Mononuclear cell (primary cell): Measurements from ENCODE around the gene POLD4. TPM values are rescaled to one million over a fixed set of nuclear protein-coding genes. Genes with fewer than 3 reads are reported as not detected.

Experiments used
- H3K27me3 ChIP-seq: 2 replicates; pipeline ENCODE4 v1.6.0; 2011; ENCODE audit warnings: low read length, control low read depth; ENCODE audit not compliant: insufficient read depth
- H3K4me1 ChIP-seq: 2 replicates; pipeline ENCODE4 v1.5.1; 2011; ENCODE audit warnings: mild to moderate bottlenecking, low read length, control low read depth; ENCODE audit not compliant: insufficient read depth
- H3K4me3 ChIP-seq: 2 replicates; pipeline ENCODE4 v1.5.1; 2011; ENCODE audit warnings: mild to moderate bottlenecking, low read length, moderate library complexity
- H3K9me3 ChIP-seq: 2 replicates; pipeline ENCODE4 v1.5.1; 2011; ENCODE audit warnings: low read depth, mild to moderate bottlenecking, control low read depth, low read length
- total RNA-seq: library from RNA; depleted of rRNA; stranded (reverse); fragments of >200 nt; gene quantifications from one replicate; pipeline ENCODE4 v1.2.3, GENCODE V29; 2012

POLD4 gene
- total RNA-seq, 1 donor = 33.9 TPM

DNA sequence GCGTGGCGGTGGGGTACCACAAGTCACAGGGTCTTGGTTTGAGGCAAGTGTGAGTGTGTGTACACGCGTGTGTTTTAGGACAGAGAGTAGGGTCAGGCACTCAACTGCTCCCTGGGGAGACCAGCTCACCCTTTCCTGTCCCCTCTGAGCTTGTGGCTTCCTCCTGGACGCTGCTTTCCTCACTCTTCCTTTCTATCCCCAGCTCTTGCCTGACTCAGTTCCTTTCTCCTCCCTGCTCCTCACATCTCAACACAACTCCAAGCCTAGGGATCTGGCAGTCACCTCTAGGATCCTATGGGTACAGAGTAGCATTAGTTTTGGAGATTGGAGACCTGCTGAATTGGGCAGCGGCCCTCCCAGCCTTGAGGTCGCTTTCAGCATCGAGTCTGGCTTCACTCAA, 15.9 kb upstream of the POLD4 start:
- Histone ChIP-seq H3K4me3 (no peak overlapping the region), H3K4me1 (peaks cover 82% of the 10 kb centered on the region), H3K9me3 (no peaks in the 10 kb centered on the region), H3K27me3 (no peaks in the 10 kb centered on the region)

DNA sequence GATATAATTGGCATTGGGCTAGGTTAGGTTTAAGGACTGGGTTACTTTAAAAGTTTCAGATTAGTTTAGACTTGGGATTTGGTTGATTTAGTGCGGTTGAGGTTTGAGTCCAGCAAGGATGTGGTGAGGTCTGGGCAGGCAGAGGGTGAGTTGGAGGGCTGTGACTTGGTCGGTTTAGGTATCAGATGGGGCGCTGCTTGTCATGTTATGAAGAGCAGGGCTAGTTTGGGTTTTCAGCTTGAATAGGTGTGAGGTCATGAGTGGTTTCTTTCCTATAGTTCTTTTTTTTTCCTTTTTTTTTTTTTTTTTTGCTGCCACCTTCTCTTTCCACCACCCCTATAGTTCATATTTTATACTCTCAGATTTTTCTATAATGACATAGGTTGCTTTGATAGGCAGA, 15.3 kb upstream of the POLD4 start:
- Histone ChIP-seq H3K27me3 (no peaks in the 10 kb centered on the region), H3K4me3 (no peak overlapping the region), H3K9me3 (no peaks in the 10 kb centered on the region), H3K4me1 (peaks cover 83% of the 10 kb centered on the region)

DNA sequence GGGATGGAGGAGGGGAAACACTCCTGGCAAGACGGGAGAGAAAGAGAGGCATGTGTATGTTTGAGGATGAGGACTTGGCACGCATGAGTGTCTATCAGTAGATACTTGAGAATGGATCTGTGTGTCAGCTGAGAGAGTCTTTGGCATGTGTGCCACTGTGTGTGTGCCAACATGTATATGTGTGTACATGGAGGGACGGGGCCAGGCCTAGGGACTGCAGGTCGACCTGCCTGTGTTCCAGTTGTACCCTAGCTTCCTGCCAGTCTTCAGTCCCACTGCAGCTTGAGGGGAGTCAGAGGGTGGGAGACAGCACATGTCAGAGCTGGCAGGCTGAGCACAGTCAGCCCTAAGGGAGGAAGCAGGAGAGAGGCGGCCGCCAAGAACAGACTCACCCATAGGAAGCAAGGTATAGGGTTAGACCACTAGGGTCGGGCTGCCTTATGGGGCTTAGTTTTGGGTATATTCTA, 14.4 kb upstream of the POLD4 start:
- Histone ChIP-seq H3K27me3 (no peaks in the 10 kb centered on the region), H3K4me1 (peaks cover 83% of the 10 kb centered on the region), H3K4me3 (no peak overlapping the region), H3K9me3 (no peaks in the 10 kb centered on the region)

DNA sequence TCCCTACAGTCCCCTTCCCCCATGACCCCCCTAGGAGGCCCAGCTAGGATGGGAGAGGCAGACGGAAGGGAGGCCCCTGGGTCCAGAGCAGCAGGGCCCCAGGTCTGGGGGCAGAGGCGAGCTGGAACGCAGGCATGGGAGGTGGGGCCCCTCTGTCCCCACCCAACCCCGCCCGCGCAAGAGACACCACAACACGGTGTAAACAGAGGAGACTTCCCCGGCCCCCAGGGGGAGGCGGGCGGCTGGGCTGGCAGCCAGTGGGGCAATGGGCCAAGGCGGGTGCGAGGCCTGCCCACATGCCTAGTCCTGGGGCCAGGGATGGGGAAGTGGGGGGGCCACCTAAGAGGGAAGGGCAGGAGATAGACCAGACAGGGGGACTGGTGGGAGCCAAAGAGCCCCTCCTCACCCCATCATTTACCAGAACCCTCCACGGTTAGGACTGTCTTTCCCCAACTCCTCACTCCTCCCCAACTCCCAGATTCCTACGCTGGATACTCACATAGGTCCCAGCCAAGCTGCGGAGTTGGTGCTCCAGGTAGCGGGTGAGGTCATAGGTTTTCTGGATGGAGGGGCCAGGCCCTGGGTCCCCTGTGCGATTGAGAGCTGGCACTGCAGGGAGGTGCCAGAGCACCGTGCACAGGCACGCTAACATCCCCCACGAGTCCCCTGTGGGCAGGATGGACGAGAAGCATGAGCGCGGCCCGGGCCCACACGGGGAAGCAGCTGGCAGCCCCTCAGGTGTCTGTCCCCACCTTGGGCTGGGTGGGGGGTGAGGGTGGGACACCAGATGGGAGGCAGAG, 13.8 kb upstream of the POLD4 start:
- Histone ChIP-seq H3K9me3 (no peaks in the 10 kb centered on the region), H3K4me3 (no peak overlapping the region), H3K4me1 (peaks cover 82% of the 10 kb centered on the region), H3K27me3 (no peaks in the 10 kb centered on the region)

DNA sequence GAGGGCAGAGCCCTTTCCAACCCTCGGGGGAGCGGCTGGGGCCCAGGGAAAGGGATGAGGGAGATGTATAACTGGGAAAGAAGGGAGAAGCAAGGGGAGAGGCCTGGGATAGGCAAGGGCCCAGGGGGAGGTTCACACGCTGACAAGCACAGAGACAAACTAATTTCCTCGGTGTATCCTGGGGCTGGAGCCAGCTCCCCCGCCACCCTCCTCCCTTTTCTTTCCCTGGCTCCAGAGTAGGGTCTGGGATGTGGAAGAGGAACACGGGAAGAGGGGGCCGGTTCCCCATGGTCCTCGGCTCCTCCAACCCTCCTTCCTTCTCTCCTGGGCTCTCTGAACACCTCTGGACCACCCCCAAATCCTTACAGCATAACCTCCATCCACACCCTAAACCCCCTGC, 13.2 kb upstream of the POLD4 start:
- no peak overlapping the region for H3K4me3 ChIP-seq
- no peaks in the 10 kb centered on the region for H3K9me3 ChIP-seq
- H3K27me3 ChIP-seq = no peaks in the 10 kb centered on the region
- peaks cover 76% of the 10 kb centered on the region for H3K4me1 ChIP-seq

DNA sequence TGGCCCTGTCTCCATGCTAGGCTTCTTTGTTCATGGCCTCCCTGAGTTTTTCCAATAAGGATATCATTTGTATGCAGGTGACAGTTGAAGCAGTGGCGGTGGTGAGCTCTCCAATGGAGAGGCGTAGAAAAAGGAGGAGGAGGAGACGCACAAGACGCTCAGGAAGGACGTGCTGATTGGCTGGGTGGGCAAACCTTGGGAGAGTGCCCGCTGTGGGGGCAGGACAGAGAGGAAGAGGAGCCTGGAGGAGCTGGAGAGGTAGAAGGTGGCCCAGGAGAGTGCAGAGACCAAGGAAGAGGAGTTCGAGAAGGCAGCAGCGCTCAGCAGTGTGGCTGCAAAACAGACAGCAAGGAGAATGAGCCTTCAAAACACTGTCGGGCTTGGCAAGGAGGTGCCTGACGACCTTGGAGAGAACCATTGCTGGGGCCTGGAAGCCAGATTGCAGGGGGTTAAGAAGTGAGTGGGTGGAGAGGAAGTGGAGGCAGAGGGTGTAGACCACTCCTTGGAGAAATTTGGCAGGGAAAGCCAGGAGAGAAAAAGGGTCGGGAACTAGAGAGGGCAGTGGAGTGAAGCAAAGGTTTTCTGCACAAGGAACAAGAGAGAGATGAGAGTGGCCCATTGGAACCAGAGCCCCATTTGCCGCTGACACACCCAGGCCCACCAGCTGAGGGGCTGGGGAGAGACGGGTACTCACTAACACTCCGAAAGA, 12.5 kb upstream of the POLD4 start:
- Histone ChIP-seq H3K9me3 (no peaks in the 10 kb centered on the region), H3K4me3 (no peak overlapping the region), H3K4me1 (peaks cover 69% of the 10 kb centered on the region), H3K27me3 (no peaks in the 10 kb centered on the region)

DNA sequence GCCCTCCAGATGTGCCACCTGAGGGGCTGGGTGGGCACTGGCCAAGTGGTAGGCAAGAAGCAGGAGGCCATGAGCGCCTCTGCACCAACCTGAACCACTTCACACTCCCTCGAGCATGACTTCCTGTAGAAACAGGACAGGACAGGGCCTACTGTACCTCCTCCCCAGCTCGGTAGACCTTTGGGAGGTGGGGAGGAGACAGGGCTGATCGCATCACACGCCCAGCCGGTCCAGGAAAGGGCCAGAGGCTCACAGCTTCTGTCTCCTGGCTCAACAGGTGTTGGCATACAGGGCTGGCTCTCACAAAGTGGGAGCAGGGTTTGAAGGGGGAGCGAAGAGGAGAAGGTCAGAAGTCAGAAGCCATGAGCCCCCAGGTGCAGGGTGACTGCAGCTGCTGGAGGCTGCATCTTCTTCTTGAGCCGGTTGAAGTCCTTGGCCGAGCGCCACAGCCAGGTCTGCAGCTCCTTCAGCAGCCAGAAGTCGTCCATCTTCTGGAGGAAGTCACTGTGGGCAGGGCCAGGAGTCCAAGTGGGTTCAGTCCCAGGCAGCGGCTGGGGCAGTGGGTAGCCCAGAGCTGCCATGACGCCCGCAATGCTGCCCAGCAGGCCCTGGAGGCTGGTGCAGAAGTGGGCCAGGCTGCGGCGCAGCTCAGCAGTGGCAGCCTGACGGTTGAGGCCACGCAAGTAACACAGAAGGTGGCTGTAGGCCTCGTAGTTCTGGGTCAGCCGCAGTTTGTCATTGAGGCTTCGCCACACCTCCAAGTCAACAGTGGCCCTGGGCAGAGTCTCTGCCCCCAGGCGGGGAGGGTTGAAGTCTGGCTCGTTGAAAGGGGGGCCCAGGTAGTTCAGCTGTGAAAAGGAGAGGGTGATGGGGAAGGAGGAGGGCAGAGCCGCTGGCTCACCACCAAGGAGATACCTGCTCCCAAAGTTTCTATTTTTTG, 11.7 kb upstream of the POLD4 start:
- H3K4me3 ChIP-seq = no peak overlapping the region

DNA sequence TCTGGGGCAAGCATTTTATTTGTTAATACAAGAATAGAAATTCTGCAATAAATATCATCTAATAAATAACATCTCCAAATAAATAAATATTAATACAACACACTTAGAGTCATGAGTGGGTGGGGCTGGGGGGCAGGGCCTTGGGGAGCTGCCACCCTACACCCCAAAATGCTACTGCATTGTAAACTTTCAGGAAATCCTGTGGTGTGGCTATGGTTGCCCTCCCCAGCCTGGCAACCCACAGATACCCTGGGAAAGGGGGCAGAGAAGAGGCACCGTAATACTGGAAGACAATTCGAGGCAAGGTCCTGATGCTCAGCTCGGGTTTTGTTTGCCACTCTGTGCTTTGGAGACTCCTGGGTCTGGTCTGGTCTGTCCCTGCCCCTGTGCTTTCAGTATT, 10.8 kb upstream of the POLD4 start:
- peaks cover 55% of the 10 kb centered on the region for H3K4me1 ChIP-seq
- no peaks in the 10 kb centered on the region for H3K27me3 ChIP-seq
- no peak overlapping the region for H3K4me3 ChIP-seq
- H3K9me3 ChIP-seq = no peaks in the 10 kb centered on the region

More for the DNA sequence above, 11.7 kb upstream of the POLD4 start:
- Histone ChIP-seq H3K27me3 (no peaks in the 10 kb centered on the region), H3K4me1 (peaks cover 63% of the 10 kb centered on the region), H3K9me3 (no peaks in the 10 kb centered on the region)

DNA sequence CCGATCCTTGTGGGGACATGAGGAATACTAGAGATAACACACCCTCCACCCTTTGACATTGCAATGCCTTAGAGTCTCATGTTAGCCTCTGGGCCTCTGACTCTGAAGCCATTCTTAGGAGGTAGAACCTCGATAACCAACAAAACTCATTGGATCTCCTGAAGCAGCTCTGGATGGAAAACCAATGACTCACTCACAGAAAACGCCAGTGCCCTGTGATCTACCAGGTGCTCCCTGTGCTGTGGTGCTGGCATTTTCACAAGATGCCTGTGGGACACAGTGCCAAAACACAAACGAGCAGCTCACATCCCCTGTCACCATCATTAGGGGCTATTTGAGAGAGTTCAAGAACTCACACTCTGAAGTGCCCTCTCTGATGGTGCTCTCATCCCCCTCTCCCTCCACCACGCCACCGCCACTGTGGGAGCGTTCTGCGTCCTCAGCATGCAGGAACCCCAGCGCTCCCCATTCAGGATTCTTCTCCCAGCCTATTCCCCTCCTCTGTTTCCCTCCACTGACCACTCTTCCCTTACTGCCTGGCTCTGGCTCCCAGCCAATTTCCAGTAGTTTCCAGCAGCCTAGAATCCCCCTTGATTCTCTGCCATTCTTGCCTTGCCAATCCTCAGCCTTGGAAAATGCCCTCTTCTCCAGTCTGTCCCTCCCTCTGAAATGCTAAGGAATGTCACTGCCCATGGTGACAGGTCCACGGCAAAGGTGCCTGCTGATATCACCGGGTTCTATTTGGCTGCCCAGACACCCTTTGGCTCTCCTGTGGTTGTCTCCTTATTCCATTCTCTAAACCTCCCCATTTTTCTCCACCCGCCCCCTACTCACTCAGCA, 4.7 kb upstream of the POLD4 start:
- Histone ChIP-seq H3K9me3 (no peaks in the 10 kb centered on the region), H3K27me3 (no peaks in the 10 kb centered on the region), H3K4me3 (no peak overlapping the region), H3K4me1 (peaks cover 57% of the 10 kb centered on the region)

DNA sequence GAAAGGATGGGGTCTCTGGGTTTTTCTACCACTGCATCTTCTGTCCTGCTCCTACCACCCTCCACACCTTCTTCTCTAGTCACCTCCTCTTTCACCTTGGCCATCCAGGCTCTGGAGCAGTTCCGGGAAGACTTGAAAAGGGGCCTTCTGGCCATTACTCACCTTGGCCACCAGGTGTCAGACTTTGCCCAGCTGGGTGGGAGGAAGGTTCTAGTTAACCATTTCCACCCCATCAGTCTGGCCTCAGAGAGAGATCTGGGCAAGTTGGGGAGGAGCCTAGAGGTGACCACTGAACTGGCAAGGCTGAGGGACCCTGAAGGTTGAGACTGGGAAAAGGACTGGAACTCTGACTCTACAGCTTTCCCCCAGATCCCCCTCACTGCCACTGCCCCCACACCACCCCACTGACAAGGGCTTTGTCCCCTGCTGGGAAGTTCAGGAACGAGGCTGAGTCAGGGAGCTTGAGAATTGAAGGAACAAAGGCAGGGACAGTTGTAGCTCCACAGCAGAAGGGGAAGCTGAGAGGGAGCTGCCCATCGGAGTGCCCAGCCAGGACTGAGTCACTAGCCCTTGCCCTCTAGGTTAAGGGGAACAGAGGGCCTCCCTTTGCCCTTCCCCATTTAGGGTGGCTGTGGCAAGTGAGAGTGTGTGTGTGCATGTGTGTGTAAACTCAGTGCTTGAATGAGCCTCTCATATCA, 3.7 kb upstream of the POLD4 start:
- H3K27me3 ChIP-seq = no peaks in the 10 kb centered on the region
- no peak overlapping the region for H3K4me3 ChIP-seq
- H3K4me1 ChIP-seq = peaks cover 66% of the 10 kb centered on the region
- no peaks in the 10 kb centered on the region for H3K9me3 ChIP-seq

DNA sequence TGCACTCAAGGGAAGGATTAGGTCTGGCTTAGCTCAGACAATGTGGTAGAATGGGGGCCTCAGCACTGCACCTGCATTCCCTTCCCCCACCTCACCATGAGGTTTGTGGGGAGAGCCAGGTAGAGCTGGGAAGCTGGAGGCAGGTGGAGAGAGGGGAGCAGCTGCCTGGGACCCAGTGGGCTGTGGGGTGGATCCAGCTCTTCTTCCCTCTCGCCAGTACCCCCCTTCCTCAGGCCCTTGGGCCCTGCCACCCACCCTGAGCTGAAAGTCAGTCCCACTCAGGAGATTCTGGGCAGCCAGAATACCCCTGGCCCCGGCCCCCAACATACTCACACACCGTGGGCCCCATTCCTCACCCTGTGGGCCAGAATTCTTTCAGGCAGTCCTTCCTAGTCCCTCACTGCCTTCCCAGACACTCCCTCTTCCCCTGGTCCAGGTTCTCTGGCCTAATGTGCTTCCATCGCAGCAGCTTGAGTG, 3.1 kb upstream of the POLD4 start:
- H3K4me3 ChIP-seq = no peak overlapping the region
- H3K4me1 ChIP-seq = peaks cover 72% of the 10 kb centered on the region
- H3K9me3 ChIP-seq = no peaks in the 10 kb centered on the region
- no peaks in the 10 kb centered on the region for H3K27me3 ChIP-seq

DNA sequence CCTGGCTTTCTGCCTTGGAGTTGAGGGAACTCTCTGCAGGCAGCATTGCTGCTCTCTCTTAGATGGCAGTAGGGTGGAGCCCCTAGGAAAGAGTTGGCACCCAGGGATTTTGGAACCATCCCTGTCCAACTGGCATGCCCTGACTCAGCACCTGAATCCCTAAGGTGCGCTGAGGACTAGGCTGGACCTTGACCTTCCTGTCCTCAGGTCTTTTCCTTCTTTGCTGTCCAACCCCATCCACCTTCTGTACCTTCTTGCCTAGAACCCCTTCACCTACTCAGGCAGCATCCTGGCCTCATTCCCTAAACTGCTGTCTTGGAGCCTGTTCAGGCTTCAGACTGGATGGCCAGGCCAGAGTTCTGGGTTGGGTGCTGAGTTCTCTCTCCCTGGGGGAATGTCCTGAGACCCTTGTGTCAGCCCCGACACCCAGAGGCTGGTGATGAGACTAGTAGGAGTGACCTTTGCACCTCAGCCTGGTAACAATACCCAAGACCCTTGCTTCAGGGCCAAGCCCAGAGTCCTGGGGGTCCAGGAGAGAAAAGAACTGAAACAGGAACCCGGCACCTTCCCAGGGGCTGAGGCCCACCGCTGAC, 2.5 kb upstream of the POLD4 start:
- H3K4me3 ChIP-seq = no peak overlapping the region
- no peaks in the 10 kb centered on the region for H3K9me3 ChIP-seq
- no peaks in the 10 kb centered on the region for H3K27me3 ChIP-seq
- peaks cover 78% of the 10 kb centered on the region for H3K4me1 ChIP-seq

DNA sequence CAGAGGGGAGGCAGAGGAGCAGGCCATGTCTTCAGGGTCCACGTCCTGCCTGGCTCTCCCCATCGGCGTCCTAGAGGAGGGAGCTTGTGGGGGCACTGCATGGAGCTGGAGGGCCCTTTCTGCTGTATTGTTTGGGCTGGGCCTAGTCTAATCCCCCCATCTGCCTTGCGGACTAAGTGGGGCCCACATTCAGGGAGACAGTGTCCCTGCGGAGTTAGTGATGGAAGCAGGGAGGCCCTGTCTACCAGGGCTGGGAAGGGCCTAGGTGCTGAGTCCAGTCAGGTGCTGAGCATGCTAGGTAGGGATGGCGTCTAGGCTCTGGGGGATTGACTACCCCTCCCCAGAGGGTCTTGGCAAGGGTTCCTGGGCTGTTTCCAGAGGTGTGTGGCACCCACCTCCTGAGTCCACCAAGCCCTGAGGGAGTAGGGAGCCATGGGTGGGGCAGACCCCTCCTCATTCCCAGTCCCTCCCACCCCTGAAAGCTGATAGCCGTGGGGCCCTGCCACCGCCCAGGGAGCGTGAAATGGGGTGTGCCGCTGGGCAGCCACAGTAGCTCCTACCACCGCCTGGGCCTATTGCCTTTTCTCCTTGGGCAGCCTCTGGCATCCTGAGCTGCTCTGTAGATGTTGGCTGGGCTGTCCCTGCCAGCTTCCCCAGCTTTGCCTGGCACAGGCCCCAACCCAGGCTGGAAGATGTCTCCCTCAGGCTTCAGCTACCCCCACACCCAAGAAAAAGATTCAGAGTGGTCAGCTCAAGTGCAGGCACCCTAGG, 1.9 kb upstream of the POLD4 start:
- H3K9me3 ChIP-seq = no peaks in the 10 kb centered on the region
- peaks cover 83% of the 10 kb centered on the region for H3K4me1 ChIP-seq
- no peak overlapping the region for H3K4me3 ChIP-seq
- no peaks in the 10 kb centered on the region for H3K27me3 ChIP-seq
